A673 (cell line): ENCODE data around the gene SENP2.

Experiments
- CTCF ChIP-seq: fragments of 300-800, 200-600 bp; sonication (generic); conservative IDR thresholded peaks from 2 replicates; pipeline ENCODE4 v1.5.1; 2017; ENCODE audit warnings: low read depth, mild to moderate bottlenecking, antibody characterized with exemption, low read length, moderate library complexity, mixed read lengths
- EZH2 ChIP-seq: fragments of 200-600 bp; sonication (generic); IDR thresholded peaks from 2 replicates; pipeline ENCODE4 v1.6.1; 2017; ENCODE audit warnings: borderline replicate concordance, low read depth, mild to moderate bottlenecking, mixed read lengths, antibody characterized with exemption, low read length; ENCODE audit not compliant: poor library complexity, severe bottlenecking

- no peak for TF ChIP-seq CTCF
- no peak for TF ChIP-seq EZH2
These were observed 61.8 kb downstream of the SENP2 start for GRCh38 chr3:185647880-185648210.
